IPS-18c (cell line): ENCODE data around the gene HSD11B1.
A peak's percentile ranks its signal among the peaks of the same experiment; 100 is the strongest.

Experiments used
- H3K4me3 ChIP-seq: 2 replicates; pipeline ENCODE4 v1.7.0; 2013; ENCODE audit warnings: low read depth, mild to moderate bottlenecking, low read length, moderate library complexity; ENCODE audit not compliant: insufficient read depth
- H3K9me3 ChIP-seq: one replicate; pipeline ENCODE4 v1.6.1; 2013; ENCODE audit warnings: mild to moderate bottlenecking, low read length, moderate library complexity; ENCODE audit not compliant: control insufficient read depth, insufficient read depth

The HSD11B1 gene

DNA sequence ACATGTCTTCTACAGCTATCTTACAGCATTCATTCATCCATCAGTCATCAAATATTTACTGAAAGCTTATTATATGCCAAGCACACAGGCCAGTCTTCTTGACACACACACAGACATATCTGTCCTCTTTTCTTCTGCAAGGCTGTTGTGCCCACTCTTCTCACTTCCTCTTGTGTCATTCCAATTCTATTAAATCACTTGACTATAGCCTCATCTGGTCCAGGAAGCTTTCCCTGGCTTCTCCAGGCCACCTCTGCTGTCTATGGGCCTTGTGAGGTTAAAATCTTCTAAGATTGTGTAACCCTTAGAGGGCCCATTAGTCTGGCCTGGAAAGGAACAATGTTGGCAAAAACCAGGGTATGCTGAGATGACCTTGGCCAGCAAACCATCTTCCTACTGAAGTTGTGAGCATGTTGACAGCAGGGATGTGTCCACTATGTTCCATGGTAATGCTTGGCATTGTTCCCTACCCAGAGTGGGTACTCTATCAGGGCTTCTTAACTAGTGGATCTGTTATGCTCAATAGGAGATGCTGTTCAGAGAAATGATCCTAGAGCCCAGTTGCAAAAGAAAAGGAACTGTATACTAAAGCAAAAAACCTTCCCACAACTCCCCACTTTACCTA is 56.5 kb downstream of the HSD11B1 start:
- H3K9me3 ChIP-seq = no peaks in the 10 kb centered on the region

GRCh38 chr1:209766051-209766450 is 61.4 kb downstream of the HSD11B1 start:
- H3K4me3 ChIP-seq = no peak overlapping the region
- H3K9me3 ChIP-seq = no peaks in the 10 kb centered on the region

More for the DNA sequence above, 56.5 kb downstream of the HSD11B1 start:
- no peak overlapping the region for H3K4me3 ChIP-seq

DNA sequence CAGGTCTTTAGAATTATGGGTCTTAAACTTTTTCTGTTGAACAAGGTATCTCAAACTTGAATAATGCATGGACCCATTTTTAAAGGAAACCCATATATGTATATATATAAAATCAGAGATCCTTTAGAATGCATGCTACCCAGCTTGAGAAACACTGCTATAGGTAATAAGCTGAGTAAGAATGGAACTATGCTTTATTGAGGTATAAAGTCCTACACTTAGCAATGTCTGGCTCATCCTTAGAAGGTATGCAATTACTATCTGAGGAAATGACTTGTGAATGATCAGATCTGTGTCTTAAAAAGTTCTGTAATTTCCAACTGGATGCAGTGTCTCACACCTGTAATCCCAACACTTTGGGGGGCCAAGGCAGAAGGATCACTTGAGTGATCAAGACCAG is 62.5 kb downstream of the HSD11B1 start:
- Histone ChIP-seq H3K4me3 (no peak overlapping the region), H3K9me3 (no peaks in the 10 kb centered on the region)

DNA sequence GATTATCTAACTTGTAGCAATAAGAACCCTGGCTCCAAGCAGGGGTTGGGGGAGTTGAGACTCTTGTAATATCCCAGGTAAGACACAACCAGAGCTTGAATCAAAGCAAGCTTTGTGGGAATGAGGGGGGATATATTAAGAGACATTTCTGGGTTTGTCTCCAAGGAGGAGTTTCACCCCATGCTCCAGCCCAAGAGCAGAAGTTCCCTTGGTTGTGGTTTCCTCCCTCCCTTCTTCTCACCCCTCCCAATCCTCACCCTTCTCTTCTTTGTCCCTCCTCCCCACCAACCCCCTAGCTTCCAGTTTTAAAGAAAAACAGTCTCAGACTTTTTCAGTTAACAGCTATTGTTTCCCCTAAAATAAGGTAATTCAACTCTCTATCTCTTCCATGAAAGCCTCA is 63.1 kb downstream of the HSD11B1 start:
- H3K4me3 ChIP-seq = no peak overlapping the region
- H3K9me3 ChIP-seq = no peaks in the 10 kb centered on the region

DNA sequence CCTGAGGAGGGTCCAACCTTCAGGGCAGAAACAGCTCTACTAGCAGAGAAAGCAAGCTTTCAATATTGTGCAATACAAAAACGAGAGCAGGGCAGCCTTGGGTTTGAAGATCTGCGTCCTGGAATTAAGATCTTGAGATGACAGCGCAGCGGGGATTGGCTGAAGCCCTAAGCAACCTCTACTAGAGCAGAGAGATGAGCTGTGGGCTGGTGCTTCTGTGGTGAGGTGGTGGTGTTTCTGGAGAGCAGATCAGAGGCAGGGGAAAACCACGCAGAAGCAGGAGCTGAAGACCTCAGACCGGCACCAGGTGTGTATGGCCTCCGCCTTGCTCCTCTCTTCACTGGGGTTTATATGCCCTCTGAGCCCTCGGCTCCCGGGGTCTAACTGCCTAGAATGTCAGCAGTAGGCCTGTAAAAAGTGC is 63.7 kb downstream of the HSD11B1 start:
- no peak overlapping the region for H3K4me3 ChIP-seq
- no peaks in the 10 kb centered on the region for H3K9me3 ChIP-seq

- Histone ChIP-seq H3K9me3 (no peaks in the 10 kb centered on the region), H3K4me3 (no peak overlapping the region)
These were observed 64.7 kb downstream of the HSD11B1 start for GRCh38 chr1:209769171-209769904.

GRCh38 chr1:209769971-209770370 is 65.3 kb downstream of the HSD11B1 start:
- no peaks in the 10 kb centered on the region for H3K9me3 ChIP-seq
- H3K4me3 ChIP-seq = no peak overlapping the region

GRCh38 chr1:209770636-209771415 is 66.2 kb downstream of the HSD11B1 start:
- H3K9me3 ChIP-seq = no peaks in the 10 kb centered on the region
- H3K4me3 ChIP-seq = no peak overlapping the region; the same call in 1 of the 2 replicates

- no peak overlapping the region for H3K4me3 ChIP-seq
These were observed 67.5 kb downstream of the HSD11B1 start for GRCh38 chr1:209772126-209772525.

DNA sequence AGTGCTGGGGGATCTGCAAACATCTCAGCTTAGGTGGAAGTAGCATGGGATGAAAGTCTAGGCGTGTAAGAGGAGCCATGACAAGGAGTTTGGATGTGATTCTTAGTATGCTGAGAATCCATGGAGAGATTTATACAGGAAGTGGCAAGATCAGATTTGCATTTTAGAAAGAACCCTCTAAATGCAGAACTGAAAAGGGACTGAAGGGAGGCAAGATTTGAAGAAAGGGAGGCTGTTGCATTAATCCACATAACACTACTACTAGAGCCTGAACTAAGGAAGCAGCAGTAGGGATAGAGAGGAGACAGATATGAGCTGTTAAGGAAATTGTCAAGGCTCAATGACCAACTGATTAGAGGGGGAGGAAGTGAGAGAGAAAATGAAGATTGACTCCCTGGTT is 69.9 kb downstream of the HSD11B1 start:
- Histone ChIP-seq H3K4me3 (no peak overlapping the region), H3K9me3 (no peaks in the 10 kb centered on the region)

More at GRCh38 chr1:209772126-209772525, 67.5 kb downstream of the HSD11B1 start:
- H3K9me3 ChIP-seq = no peaks in the 10 kb centered on the region

GRCh38 chr1:209775678-209776077 is 71.0 kb downstream of the HSD11B1 start:
- H3K4me3 ChIP-seq = no peak overlapping the region
- no peaks in the 10 kb centered on the region for H3K9me3 ChIP-seq

DNA sequence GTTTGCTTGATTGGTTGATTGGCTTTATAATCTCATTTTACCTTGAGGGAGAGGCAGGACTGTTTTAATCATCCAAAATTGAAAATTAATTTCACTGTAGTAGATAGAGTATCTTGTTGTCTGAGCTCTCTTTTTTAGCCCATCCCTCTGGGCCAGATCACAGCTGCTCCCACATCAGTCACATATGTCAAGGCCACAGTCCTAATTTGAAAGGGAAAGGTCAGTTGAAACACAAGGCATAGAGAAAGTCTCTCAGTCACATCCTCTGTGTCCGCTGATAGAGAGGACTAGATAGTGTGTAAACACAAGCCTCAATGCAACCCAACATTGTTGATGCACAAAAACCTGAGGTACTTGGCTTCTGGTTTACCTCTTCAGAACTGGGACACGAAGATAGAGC is 72.9 kb downstream of the HSD11B1 start:
- no peak overlapping the region for H3K4me3 ChIP-seq

GRCh38 chr1:209778102-209778501 is 73.5 kb downstream of the HSD11B1 start:
- H3K9me3 ChIP-seq = no peaks in the 10 kb centered on the region

More for the DNA sequence above, 72.9 kb downstream of the HSD11B1 start:
- H3K9me3 ChIP-seq = no peaks in the 10 kb centered on the region

GRCh38 chr1:209780268-209780667 is 75.6 kb downstream of the HSD11B1 start:
- Histone ChIP-seq H3K9me3 (no peaks in the 10 kb centered on the region), H3K4me3 (no peak overlapping the region)

More at GRCh38 chr1:209778102-209778501, 73.5 kb downstream of the HSD11B1 start:
- no peak overlapping the region for H3K4me3 ChIP-seq

- Histone ChIP-seq H3K4me3 (0 out of 2 replicates have a peak overlapping the region, but pooled peaks have one; percentile 77), H3K9me3 (no peaks in the 10 kb centered on the region)
These were observed 78.7 kb downstream of the HSD11B1 start for GRCh38 chr1:209783386-209783785.
